SH-SY5Y (cell line): ENCODE measurements around the gene COBL.

ENCODE experiments used
- GATA2 ChIP-seq: IDR thresholded peaks from 2 replicates; pipeline ENCODE4 v1.6.1; 2011; ENCODE audit warnings: mild to moderate bottlenecking, low read depth, low read length
- GATA3 ChIP-seq: IDR thresholded peaks from 2 replicates; pipeline ENCODE4 v1.6.1; 2011; ENCODE audit warnings: low read depth, mild to moderate bottlenecking, low read length, moderate library complexity

GRCh38 chr7:51292596-51292995 lies 24.0 kb downstream of the COBL start:
- TF ChIP-seq GATA3 (no peak), GATA2 (no peak)
